ENCODE results near the gene DNAJC30.

- TF ChIP-seq POLR2A (IDR thresholded peaks at IDR 0.05) (no peak), CTCF (IDR thresholded peaks at IDR 0.05) (no peak), POLR2AphosphoS5 (IDR thresholded peaks at IDR 0.05) (no peak), EP300 (IDR thresholded peaks at IDR 0.05) (no peak)
Measured at GRCh38 chr7:73645643-73646174, 37.5 kb downstream of the DNAJC30 start.

All from suprapubic skin (tissue), 4 donors.